Naive B cell (primary cell): ENCODE measurements around the gene APBB2. TPM values are rescaled to one million over a fixed set of nuclear protein-coding genes. Genes with fewer than 3 reads are reported as not detected.
A peak's percentile ranks its signal among the peaks of the same experiment; 100 is the strongest.

Source experiments
- ATAC-seq, 2 donors: fragments of 150-1000 bp; cut with Tn5 transposase; 2 replicates each; pipeline ENCODE4 v1.10.0; 2021; ENCODE audit warnings: low read depth in 2 of 2, mild to moderate bottlenecking in 2 of 2, moderate library complexity in 2 of 2
- DNase-seq: peaks from one replicate; pipeline ENCODE4 v3.0.0; 2022
- H3K27ac Mint-ChIP-seq, 6 donors: one replicate each; pipeline ENCODE4 v1.8.0; 2020 to 2022; ENCODE audit warnings: mild to moderate bottlenecking in 6 of 6, mixed read lengths in 6 of 6, moderate library complexity in 5 of 6, inconsistent platforms in 2 of 6
- H3K27me3 Mint-ChIP-seq, 3 donors: one replicate each; pipeline ENCODE4 v1.8.0; 2021 to 2022; ENCODE audit warnings: mixed read lengths in 3 of 3, mild to moderate bottlenecking in 1 of 3
- H3K36me3 Mint-ChIP-seq, 2 donors: one replicate each; pipeline ENCODE4 v1.8.0; 2020 to 2022; ENCODE audit warnings: mixed read lengths in 2 of 2, inconsistent platforms in 1 of 2, mild to moderate bottlenecking in 1 of 2
- H3K4me1 Mint-ChIP-seq, 3 donors: one replicate each; pipeline ENCODE4 v1.8.0; 2020 to 2022; ENCODE audit warnings: mixed read lengths in 3 of 3, inconsistent platforms in 1 of 3, mild to moderate bottlenecking in 1 of 3, moderate library complexity in 1 of 3
- H3K4me3 Mint-ChIP-seq, 8 donors: one replicate each; pipeline ENCODE4 v1.8.0; 2020 to 2022; ENCODE audit warnings: mild to moderate bottlenecking in 8 of 8, mixed read lengths in 8 of 8, moderate library complexity in 8 of 8, inconsistent platforms in 2 of 8
- H3K9me3 Mint-ChIP-seq, 7 donors: one replicate each; pipeline ENCODE4 v1.8.0; 2020 to 2022; ENCODE audit warnings: mixed read lengths in 7 of 7, mild to moderate bottlenecking in 5 of 7, inconsistent platforms in 2 of 7, moderate library complexity in 1 of 7
- polyA plus RNA-seq, 6 donors: library from polyadenylated mRNA; unstranded; fragments of 300-500 nt; fragmentation: Illumina TruSeq; gene quantifications; one replicate each; pipeline ENCODE4 v1.2.3, GENCODE V29; 2021; ENCODE audit warnings: low read depth in 6 of 6

The APBB2 gene
- polyA plus RNA-seq, 6 donors from 2014 or later: 8.6 to 23.5 (median 15.7) TPM

DNA sequence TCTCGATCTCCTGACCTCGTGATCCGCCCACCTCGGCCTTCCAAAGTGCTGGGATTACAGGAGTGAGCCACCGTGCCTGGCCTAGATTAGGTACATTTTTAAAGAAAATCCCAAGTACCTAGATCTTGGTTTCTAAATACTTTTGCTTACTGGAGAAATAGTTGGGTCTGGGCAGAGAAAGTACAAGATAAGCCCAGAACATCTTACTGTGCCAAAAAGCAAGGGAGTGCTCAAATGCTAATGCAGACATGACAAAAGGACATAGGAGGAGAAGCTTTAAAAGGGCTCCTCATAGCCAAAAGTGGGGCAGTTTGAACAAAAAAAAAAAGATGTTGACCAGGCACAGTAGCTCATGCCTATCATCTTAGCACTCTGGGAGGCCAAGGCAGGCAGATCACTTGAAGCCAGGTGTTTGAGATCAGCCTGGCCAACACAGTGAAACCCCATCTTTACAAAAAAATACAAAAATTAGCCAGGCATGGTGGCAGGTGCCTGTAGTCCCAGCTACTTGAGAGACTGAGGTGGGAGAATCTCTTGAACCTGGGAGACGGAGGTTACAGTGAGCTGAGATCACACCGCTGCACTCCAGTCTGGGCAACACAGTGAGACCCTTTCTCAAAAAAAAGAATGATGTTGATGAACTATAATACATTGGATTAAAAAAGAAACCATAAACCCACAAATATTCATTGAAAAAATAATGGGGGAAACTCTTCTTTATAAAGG lies 107.5 kb downstream of the APBB2 start:
- Mint-ChIP-seq H3K4me3 (no peak overlapping the region), H3K27me3 (peaks cover 0 to 7% (median 0%) of the 10 kb centered on the region in 3 donors), H3K36me3 (no peaks in the 10 kb centered on the region), H3K4me1 (no peaks in the 10 kb centered on the region), H3K9me3 (peaks cover 0 to 2% (median 0%) of the 10 kb centered on the region in 7 donors), H3K27ac (no peak overlapping the region)
- DNase-seq: no peak
- no peak for ATAC-seq

DNA sequence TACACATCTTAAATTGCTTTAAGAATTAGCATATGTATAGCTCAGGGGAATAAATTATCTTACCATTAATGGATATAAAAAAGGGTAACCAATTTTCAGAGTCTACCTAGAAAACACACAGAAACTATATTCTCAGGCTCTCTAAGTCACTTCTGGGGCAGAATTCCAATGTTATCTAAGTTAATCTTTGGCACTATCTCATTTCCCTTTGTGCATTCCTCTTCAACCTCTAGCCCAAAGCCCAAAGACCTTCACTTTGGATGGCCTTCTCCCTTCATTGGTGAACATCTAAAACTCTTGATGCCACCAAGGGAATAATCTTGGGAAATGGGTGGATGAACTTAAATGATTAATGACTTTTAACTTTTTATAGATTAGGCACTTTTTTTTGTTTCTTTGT lies 108.3 kb downstream of the APBB2 start:
- Mint-ChIP-seq H3K27me3 (peaks cover 0 to 7% (median 0%) of the 10 kb centered on the region in 3 donors), H3K4me1 (no peaks in the 10 kb centered on the region), H3K27ac (no peak overlapping the region), H3K4me3 (no peak overlapping the region), H3K36me3 (no peaks in the 10 kb centered on the region), H3K9me3 (peaks cover 0 to 2% (median 0%) of the 10 kb centered on the region in 7 donors)
- ATAC-seq: no peak
- DNase-seq: no peak

DNA sequence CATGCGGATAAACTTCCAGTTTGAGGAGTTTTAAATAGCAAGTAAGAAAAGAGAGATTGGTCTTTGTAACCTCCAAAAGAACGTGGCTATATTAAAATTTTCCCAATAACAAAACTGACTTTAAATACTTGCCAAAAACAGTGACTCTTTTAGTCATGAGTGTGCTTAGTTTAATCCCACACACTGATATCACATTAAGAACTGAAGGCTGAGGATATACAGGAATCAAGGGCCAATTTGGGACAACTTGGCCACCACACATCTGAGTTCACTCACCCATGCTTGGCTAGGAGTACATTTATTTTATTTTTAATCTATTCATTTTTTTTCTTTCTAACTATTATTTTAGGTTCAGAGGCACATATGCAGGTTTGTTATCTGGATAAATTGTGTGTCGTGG lies 110.2 kb downstream of the APBB2 start:
- no peaks in the 10 kb centered on the region for H3K27me3 Mint-ChIP-seq
- ATAC-seq (no peak), DNase-seq (no peak)
- H3K36me3 Mint-ChIP-seq: no peaks in the 10 kb centered on the region
- H3K4me1 Mint-ChIP-seq: no peaks in the 10 kb centered on the region
- no peak overlapping the region for H3K27ac Mint-ChIP-seq
- H3K9me3 Mint-ChIP-seq: peaks cover 0 to 2% (median 0%) of the 10 kb centered on the region in 7 donors
- H3K4me3 Mint-ChIP-seq: no peak overlapping the region

DNA sequence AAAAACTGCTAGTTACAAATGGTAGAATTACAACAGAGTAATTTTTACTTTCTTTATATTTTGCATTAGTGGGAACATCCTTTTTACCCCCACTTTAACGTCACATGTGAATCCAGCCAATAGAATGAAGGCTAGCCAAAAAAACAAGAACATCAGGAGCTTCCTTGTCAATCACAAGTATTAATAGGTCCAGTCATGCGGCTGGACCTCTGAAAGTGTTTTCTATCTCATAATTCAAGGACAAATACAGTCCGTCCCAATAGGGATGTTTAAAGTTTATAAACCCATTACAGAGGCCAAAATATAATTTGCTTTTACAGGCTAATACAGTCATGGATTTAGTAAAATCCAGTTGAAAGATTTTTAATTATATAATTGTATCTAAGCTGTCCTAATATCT lies 110.7 kb downstream of the APBB2 start:
- H3K27me3 Mint-ChIP-seq: no peaks in the 10 kb centered on the region
- no peaks in the 10 kb centered on the region for H3K4me1 Mint-ChIP-seq
- H3K27ac Mint-ChIP-seq: no peak overlapping the region
- no peaks in the 10 kb centered on the region for H3K36me3 Mint-ChIP-seq
- H3K9me3 Mint-ChIP-seq: peaks cover 0 to 2% (median 0%) of the 10 kb centered on the region in 7 donors
- ATAC-seq: no peak
- DNase-seq: no peak
- no peak overlapping the region for H3K4me3 Mint-ChIP-seq

GRCh38 chr4:41102414-41103092 lies 111.8 kb downstream of the APBB2 start:
- H3K4me1 Mint-ChIP-seq: no peaks in the 10 kb centered on the region
- H3K9me3 Mint-ChIP-seq: peaks cover 0 to 2% (median 0%) of the 10 kb centered on the region in 7 donors
- H3K4me3 Mint-ChIP-seq: no peak overlapping the region
- H3K27me3 Mint-ChIP-seq: no peaks in the 10 kb centered on the region
- DNase-seq: no peak
- H3K36me3 Mint-ChIP-seq: no peaks in the 10 kb centered on the region
- no peak for ATAC-seq
- no peak overlapping the region for H3K27ac Mint-ChIP-seq

DNA sequence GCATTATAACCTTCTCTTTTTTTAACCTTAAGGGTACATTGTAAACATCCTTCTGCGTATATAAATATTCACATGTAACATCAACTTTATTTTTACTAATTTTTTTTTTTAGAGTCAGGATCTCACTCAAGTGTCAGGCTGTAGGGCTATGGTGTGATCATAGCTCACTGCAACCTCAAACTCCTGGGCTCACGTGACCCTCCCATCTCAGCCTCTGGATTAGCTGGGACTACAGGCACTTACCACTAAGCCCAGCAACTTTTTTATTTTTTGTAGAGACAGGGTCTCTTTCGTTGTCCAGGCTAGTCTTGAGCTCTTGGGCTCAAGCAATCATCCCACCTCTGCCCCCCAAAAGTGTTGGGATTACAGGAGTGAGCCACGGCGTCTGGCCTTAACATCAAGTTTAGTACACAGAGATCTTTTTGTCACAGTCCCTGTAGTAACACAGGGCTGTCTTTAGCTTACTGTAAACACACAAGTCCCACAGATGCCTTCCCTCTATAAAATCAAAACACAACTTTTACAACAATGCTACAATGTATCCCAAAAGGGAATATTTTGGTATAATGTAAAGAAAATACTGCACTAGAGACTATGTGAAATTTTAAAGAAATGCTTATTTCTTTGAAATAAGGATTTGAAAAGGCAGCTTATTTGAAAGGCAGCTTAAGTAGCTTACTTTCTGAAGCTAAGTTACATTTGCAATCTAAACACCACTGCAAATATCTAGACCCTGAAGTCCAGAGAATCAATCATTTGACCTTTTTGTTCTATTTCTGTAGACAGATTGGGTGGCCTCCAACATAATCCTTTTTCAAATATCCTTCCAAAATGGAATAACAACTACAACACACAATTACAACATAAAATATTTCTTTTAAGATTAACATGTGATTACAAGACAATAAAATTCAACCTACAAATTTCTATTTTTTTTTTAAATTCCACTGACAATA lies 116.0 kb downstream of the APBB2 start:
- H3K27me3 Mint-ChIP-seq: peaks cover 0 to 8% (median 0%) of the 10 kb centered on the region in 3 donors
- no peaks in the 10 kb centered on the region for H3K36me3 Mint-ChIP-seq
- peak overlapping the region in 1 of 6 donors; percentile 12 for H3K27ac Mint-ChIP-seq
- H3K4me1 Mint-ChIP-seq: no peaks in the 10 kb centered on the region
- no peak for DNase-seq
- H3K9me3 Mint-ChIP-seq: peaks cover 0 to 5% (median 0%) of the 10 kb centered on the region in 7 donors
- H3K4me3 Mint-ChIP-seq: no peak overlapping the region
- no peak for ATAC-seq

GRCh38 chr4:41095973-41096372 lies 118.4 kb downstream of the APBB2 start:
- no peak overlapping the region for H3K27ac Mint-ChIP-seq
- peaks cover 0 to 5% (median 0%) of the 10 kb centered on the region in 7 donors for H3K9me3 Mint-ChIP-seq
- DNase-seq: no peak
- no peaks in the 10 kb centered on the region for H3K4me1 Mint-ChIP-seq
- no peak for ATAC-seq
- no peak overlapping the region for H3K4me3 Mint-ChIP-seq
- peaks cover 0 to 8% (median 0%) of the 10 kb centered on the region in 3 donors for H3K27me3 Mint-ChIP-seq
- H3K36me3 Mint-ChIP-seq: no peaks in the 10 kb centered on the region

- peaks cover 0 to 5% (median 0%) of the 10 kb centered on the region in 7 donors for H3K9me3 Mint-ChIP-seq
- no peak for ATAC-seq
- DNase-seq: no peak
- H3K27ac Mint-ChIP-seq: no peak overlapping the region
- no peaks in the 10 kb centered on the region for H3K4me1 Mint-ChIP-seq
- peaks cover 0 to 8% (median 0%) of the 10 kb centered on the region in 3 donors for H3K27me3 Mint-ChIP-seq
- H3K4me3 Mint-ChIP-seq: no peak overlapping the region
- H3K36me3 Mint-ChIP-seq: no peaks in the 10 kb centered on the region
Observed at GRCh38 chr4:41095192-41095872, 119.0 kb downstream of the APBB2 start.

DNA sequence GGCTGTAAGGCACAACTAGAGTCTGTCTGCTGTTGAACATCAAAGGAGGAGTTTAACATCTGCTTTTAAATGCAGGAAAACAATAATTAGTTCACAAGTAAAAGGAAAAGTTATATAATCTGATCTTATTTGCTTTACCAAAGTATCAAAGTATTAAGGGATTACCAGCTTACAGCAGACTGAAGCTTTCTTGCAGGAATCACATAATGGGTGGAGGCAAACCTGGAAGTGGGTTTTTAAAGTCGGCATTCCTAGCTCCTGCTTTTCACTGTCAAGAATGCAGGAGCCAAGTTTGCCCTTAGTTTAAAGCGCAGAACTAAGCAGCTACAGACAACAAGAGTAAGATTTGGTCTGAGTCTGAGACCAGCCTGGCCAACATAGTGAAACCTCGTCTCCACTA lies 122.2 kb downstream of the APBB2 start:
- H3K9me3 Mint-ChIP-seq: peaks cover 0 to 5% (median 0%) of the 10 kb centered on the region in 7 donors
- H3K36me3 Mint-ChIP-seq: no peaks in the 10 kb centered on the region
- ATAC-seq (no peak), DNase-seq (no peak)
- H3K4me3 Mint-ChIP-seq: no peak overlapping the region
- H3K27ac Mint-ChIP-seq: no peak overlapping the region
- no peaks in the 10 kb centered on the region for H3K4me1 Mint-ChIP-seq
- peaks cover 0 to 8% (median 0%) of the 10 kb centered on the region in 3 donors for H3K27me3 Mint-ChIP-seq

GRCh38 chr4:41081847-41082246 lies 132.5 kb downstream of the APBB2 start:
- Mint-ChIP-seq H3K27me3 (peaks cover 0 to 5% (median 0%) of the 10 kb centered on the region in 3 donors), H3K4me1 (no peaks in the 10 kb centered on the region), H3K4me3 (no peak overlapping the region), H3K27ac (no peak overlapping the region), H3K9me3 (peaks cover 0 to 17% (median 10%) of the 10 kb centered on the region in 7 donors), H3K36me3 (no peaks in the 10 kb centered on the region)
- no peak for DNase-seq
- no peak for ATAC-seq

- Mint-ChIP-seq H3K4me3 (no peak overlapping the region), H3K27me3 (peaks cover 0 to 8% (median 6%) of the 10 kb centered on the region in 3 donors), H3K27ac (no peak overlapping the region), H3K9me3 (peaks cover 0 to 8% (median 4%) of the 10 kb centered on the region in 7 donors), H3K4me1 (no peaks in the 10 kb centered on the region), H3K36me3 (no peaks in the 10 kb centered on the region)
- DNase-seq: no peak
- no peak for ATAC-seq
Observed at GRCh38 chr4:41080976-41081375, 133.4 kb downstream of the APBB2 start.

- Mint-ChIP-seq H3K27ac (no peak overlapping the region), H3K27me3 (peaks cover 0 to 10% (median 10%) of the 10 kb centered on the region in 3 donors), H3K9me3 (no peaks in the 10 kb centered on the region), H3K36me3 (no peaks in the 10 kb centered on the region), H3K4me1 (no peaks in the 10 kb centered on the region), H3K4me3 (no peak overlapping the region)
- ATAC-seq: no peak
- DNase-seq: no peak
Observed at GRCh38 chr4:41079881-41080560, 134.3 kb downstream of the APBB2 start.
